Activated CD4-positive, alpha-beta T cell treated with anti-CD3 and anti-CD28 coated beads for 48 hours (primary cell): Measurements from ENCODE around the gene GLI3.

Experiments used
- DNase-seq: peaks from one replicate; pipeline ENCODE4 v3.0.0-alpha.2; 2020

GLI3 gene

DNA sequence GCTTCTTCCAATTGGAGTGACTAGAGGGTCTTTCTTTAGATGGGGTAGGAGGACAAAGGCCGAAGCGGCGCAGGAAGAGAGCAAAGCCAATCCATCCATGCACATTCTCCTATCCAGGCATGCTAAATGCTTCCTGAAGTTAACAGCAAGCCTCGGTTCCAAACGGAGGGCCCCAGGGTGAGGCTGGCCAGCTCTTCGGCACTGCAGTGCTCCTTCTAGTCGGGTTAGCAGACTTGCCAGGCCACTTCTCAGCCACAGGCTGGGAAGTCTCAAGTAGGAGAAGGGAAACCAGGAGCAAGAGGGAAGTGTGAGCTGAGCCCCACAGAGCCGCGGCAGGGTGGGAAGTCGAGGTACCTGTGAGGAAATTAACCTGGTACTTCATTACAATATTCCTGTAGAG is 280.3 kb downstream of the GLI3 start:
- DNase-seq: no peak

- no peak for DNase-seq
Observed at GRCh38 chr7:41955893-41956675, 280.9 kb downstream of the GLI3 start.

- no peak for DNase-seq
Observed at GRCh38 chr7:41955451-41955850, 281.6 kb downstream of the GLI3 start.

GRCh38 chr7:41954976-41955375 is 282.0 kb downstream of the GLI3 start:
- DNase-seq: no peak

DNA sequence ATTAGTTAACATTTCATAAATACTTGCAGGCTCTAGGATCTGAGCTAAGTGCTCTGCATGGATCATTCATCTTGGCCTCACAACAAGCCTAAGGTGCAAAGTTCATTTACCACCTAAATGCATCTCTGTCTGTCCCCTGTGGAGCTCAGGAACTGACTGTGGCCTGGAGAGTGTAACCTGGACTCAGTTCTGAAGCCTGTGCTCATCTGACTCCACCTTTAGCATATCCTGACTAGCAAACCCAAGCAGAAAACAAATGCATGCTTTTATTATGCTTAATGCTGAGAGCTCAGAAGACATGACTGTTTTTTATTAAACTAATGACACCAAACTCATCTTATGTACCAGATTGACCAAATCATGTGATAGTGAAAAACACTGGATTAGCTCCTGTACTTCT is 288.5 kb downstream of the GLI3 start:
- no peak for DNase-seq

DNA sequence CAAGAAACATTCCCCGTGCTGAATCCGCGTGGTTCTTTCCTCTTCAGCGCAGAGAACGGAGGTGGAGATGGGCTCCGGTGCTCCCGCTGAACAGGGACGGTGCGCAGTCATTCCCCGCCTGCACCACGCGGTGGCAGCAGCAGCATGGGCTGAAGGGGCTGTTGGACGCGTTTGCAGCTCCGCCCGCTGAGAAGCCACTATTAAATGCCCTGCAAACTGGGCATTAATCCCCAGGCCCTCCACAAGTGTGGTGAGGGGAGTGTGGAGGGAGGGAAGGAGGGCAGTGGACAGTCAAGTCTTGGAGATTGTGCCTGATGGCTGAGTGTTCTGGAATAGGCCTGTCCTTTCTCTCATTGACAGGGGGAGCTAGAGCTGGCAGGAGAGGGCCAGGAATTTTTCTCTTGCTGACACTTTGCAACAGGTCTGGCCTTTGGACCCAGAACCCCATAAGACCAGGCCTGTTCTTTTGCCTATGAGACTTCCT is 293.9 kb downstream of the GLI3 start:
- DNase-seq: peak; percentile 83

DNA sequence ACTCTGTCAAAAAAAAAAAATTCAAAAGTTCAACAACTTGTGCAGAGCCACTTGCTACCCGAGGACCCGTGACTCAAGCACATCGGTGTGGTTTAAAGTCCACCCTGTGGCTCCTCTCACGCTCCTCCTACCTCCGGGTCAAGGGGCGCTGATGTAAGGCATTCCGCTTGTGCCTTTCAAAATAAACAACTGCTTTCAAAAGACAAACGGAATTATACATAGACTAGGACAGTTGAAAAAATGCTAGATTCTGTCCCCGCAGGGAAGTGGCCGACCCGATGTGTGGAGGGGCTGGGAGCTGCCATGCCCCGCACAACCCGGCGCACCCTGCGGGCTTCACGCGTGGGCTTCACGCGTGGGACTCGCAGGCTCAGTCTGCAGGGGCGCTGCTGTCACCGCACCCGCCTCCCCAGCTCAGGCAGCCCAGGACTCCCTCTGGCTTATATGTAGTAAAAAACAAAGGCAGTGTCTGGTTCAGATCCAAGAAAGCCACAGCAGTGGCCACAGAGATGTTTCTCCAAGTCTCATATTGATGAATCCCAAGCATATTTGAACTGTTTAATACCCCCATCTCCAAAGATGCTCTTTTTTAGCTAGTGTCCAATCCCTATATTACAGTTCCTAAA is 294.4 kb downstream of the GLI3 start:
- no peak for DNase-seq

- peak; percentile 64 for DNase-seq
Observed at GRCh38 chr7:41940760-41941343, 296.2 kb downstream of the GLI3 start.

- no peak for DNase-seq
Observed at GRCh38 chr7:41938371-41938770, 298.6 kb downstream of the GLI3 start.

- no peak for DNase-seq
Observed at GRCh38 chr7:41933427-41933826, 303.6 kb downstream of the GLI3 start.

GRCh38 chr7:41931263-41931646 is 305.8 kb downstream of the GLI3 start:
- no peak for DNase-seq

DNA sequence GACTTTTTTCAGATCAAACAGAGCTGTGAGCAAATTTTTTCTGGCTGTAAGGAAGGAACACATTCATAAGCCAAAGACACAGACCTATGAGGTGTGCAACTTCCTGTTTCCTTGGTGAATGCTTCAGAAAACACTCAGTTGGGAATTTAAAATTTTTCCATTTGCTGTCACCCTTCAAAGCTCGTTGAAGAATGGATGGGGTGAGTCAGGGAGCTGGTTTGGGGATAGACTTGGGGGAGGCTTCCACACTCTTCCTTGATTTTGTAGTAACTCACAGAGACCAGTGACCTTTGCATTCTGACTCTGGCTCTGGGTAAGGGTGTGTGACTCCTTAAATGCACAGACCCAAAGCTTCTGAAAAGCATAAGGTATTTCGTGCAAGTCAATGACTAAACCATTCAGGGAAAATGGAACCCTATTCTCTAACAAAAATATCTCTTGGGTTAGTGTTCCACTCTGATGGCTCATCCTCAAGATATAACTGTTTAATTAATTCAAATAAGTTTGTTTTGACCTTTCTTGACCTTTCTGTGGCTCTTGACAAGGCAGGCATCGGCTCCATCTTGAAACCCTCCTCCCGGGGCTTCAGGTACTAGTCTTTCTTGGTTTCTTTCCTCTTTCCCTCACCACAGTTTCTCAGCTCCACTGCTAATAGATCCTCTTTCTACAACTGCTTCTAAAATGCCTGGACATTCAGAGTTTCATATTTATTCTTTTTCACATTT is 306.3 kb downstream of the GLI3 start:
- no peak for DNase-seq

- DNase-seq: no peak
Observed at GRCh38 chr7:41928781-41929180, 308.2 kb downstream of the GLI3 start.

DNA sequence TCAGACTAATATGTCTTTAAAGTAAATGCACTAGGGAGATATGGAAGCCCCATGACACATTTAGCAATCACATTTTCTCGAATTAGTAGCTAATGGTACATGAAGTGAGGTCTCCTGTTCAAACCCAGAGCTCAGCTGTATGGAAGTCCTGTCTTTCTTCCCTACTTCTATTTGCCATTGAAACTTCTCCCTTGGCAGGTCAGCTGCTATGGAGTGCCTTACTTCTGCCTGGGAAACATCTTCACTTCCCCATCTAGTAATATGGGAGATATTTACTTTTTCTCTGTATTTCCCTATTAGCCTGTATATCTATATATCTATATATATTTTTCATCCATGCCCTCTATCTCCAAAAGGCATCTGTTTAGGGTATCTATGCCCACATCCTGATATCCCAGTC is 308.8 kb downstream of the GLI3 start:
- no peak for DNase-seq

DNA sequence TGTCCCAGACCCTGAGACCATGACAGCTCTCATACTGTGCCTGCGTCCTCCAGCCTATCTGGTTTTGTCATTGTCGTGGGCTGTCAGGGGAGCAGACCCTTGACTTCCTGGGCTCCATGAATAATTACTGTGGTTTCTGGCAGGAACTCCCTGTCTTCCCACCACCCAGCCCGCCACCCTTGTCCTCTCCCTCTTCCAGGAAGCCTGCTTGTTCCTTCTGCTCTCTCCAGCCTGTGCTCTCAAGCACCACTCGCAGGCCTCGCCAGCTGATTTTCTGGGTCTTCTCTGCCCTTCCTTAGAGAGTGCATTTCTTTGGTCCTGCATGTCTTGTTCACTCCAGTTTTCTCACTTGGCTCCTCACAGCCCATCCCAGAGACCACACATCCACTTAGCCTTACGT is 309.6 kb downstream of the GLI3 start:
- DNase-seq: no peak

DNA sequence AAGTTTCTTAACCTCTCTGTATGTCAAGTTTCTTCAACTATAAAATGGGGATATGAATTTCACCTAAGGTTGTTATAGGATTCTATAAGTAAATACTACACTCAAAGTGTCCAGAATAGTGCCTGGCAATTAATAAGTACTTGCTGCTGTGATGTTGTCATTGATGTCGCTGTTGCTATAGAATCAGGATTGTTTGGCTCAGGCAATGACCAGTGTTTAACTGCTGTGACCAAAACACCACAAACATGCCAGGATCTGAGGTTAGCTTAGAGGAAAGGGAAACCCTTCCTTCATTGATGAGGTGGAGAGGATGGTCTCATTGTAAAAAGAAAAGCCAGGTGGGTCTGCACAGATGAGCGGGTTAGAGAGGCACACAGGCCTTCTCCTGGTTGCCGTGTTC is 311.1 kb downstream of the GLI3 start:
- DNase-seq: no peak

DNA sequence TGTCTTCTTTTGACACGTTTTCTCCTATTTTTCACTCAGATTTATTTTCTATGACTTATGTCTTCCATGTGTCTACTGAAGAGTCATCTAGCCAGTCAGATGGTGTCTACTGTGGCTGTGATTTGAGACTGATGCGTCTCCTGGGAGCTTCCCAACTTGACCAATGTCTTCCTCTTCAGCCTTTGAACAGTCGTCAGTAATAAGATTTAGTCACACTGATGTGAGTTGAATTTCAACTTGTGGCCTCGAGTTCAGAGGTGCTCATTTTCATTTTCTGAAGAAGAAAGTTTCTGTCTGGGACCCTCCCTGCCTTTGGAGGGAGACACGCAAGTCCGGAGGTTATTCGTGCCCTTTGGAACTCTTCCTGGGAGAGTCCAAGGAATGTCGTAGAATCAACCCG is 312.2 kb downstream of the GLI3 start:
- no peak for DNase-seq

- DNase-seq: no peak
Observed at GRCh38 chr7:41922373-41922772, 314.6 kb downstream of the GLI3 start.

- no peak for DNase-seq
Observed at GRCh38 chr7:41921453-41921981, 315.5 kb downstream of the GLI3 start.

DNA sequence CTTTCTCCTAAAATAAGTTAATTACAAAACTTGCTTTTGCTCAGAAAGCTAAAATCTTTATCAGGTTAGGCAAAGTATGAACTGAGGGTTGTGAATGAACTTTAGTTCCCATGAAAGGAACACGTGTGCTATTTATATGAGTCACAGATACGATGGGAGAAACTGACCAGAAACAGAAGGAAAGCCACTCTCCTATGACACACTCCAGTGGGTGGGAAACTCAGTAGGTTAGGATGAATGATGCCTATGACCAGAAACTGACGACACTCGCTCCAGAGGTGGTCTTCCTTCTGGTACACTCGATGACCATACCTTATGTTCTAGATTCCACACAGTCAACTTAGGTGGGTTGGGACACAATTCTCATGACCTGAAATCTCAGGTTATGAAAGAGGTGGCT is 318.4 kb downstream of the GLI3 start:
- DNase-seq: no peak

DNA sequence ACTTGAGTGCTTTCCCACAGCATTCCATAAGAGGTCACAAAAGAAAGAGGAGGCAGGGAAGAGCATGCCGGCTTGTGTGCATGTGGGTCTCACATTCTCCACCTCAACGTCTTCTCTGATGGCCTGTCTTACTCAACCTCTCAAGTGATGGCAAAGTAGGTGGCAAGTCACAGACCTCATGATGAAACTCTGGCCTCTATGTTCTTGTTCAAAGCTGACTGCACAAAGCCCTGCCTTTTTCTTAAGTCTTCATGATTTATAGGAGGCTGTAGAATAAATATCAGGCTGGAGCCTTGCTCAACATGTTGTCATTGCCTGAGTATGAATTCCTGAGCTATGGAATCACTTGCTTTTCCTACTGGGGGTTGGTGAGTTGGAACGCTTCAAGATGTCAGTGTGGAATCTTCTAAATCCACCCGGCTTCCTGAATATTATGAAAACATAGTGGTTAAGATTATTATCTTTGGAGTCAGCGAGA is 320.5 kb downstream of the GLI3 start:
- DNase-seq: no peak

- no peak for DNase-seq
Observed at GRCh38 chr7:41915871-41916270, 321.1 kb downstream of the GLI3 start.
